ENCODE results near the gene DTX2. TPM values are rescaled to one million over a fixed set of nuclear protein-coding genes. Genes with fewer than 3 reads are reported as not detected.
"Not testable (repeated sequence)": the region's sequence is repeated elsewhere in the genome, so short reads cannot be mapped to it uniquely, and the experiment has no call there.

The DTX2 gene
- total RNA-seq, 1 donor from 2014 or later = 55.6 TPM

DNA sequence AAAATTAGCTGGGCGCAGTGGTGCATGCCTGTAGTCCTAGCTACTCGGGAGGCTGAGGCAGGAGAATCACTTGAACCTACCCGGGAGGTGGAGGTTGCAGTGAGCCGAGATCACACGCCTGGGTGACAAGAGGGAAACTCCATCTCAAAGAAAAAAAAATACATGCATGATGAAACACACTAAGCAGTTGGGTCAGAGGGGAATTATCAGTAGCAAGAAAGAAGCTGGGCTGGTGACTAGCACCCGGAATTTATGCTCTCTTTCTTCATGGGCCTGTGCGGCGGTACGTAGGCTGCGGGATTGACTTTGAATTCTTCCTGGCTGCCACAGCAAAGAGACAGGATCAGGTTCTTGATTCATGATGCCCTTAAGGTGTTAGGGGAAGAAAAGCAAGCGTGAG is 18.1 kb downstream of the DTX2 start:
- H3K4me3 Mint-ChIP-seq (ENCODE audit: low read depth); H3K36me3 Mint-ChIP-seq (ENCODE audit: insufficient read depth); H3K9me3 Mint-ChIP-seq (ENCODE audit: low read depth); H3K27me3 Mint-ChIP-seq; H3K27ac Mint-ChIP-seq; DNase-seq (ENCODE audit: low spot score, unreplicated experiment); H3K4me1 Mint-ChIP-seq (ENCODE audit: low read depth): not testable (repeated sequence)

DNA sequence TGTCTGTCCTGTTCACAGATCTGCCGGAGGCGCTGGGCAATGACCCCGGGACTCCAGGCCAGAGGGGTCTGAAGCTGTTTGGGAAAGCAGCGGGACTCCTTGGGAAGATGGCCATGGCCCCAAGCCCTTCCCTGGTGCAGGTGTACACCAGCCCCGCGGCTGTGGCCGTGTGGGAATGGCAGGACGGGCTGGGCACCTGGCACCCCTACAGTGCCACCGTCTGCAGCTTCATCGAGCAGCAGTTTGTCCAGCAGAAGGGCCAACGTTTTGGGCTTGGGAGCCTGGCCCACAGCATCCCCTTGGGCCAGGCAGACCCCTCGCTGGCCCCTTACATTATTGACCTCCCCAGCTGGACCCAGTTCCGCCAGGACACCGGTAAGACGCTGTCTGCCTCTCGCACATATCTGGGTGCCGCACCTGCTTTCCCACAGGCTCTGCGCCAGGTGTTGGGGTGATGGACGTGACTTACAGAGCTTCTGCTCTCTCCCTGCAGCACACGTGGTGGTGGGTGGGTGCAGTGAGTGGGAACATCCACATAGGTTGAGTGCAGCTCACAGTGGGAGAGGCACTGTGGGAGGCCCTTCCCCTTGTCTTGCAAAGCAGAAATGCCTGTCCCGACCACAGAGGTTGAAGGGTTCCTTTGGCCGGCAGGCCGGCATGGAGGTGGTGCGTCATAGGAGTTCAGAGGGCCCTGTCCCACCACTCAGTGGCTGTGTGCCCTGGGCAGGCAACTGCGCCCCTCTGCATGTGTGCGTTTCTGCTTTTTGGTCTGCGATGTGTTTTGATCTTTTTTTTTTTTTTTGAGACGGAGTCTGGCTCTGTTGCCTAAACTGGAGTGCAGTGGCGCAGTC is 19.1 kb downstream of the DTX2 start:
- H3K4me3 Mint-ChIP-seq (ENCODE audit: low read depth); H3K27ac Mint-ChIP-seq; H3K9me3 Mint-ChIP-seq (ENCODE audit: low read depth); H3K27me3 Mint-ChIP-seq; DNase-seq (ENCODE audit: low spot score, unreplicated experiment); H3K4me1 Mint-ChIP-seq (ENCODE audit: low read depth); H3K36me3 Mint-ChIP-seq (ENCODE audit: insufficient read depth): not testable (repeated sequence)

DNA sequence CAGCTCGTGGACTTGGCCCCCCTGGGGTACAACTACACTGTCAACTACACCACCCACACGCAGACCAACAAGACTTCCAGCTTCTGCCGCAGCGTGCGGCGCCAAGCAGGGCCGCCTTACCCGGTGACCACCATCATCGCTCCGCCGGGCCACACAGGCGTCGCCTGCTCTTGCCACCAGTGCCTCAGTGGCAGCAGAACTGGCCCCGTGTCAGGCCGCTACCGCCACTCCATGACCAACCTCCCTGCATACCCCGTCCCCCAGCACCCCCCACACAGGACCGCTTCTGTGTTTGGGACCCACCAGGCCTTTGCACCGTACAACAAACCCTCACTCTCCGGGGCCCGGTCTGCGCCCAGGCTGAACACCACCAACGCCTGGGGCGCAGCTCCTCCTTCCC is 21.2 kb downstream of the DTX2 start:
- DNase-seq (ENCODE audit: low spot score, unreplicated experiment); H3K4me1 Mint-ChIP-seq (ENCODE audit: low read depth); H3K36me3 Mint-ChIP-seq (ENCODE audit: insufficient read depth); H3K4me3 Mint-ChIP-seq (ENCODE audit: low read depth); H3K9me3 Mint-ChIP-seq (ENCODE audit: low read depth); H3K27me3 Mint-ChIP-seq; H3K27ac Mint-ChIP-seq: not testable (repeated sequence)

DNA sequence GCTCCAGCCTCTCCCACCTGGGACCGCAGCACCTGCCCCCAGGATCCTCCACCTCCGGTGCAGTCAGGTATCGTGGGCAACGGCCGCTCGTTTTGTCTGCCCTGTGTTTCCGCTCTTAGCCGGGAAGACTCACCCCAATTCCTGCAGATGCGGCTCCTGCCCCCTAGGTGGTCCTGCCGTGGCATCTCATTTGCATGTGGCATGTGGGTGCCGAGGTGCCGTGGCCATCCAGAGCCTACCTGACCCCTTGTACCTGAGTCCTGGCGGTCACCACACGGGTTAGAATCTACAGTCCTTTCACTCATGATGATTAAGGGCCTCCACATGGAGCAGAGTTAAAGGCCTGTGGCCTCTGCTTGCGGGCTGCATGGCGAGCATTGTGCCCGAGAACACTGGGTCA is 21.6 kb downstream of the DTX2 start:
- not testable (repeated sequence) for H3K27me3 Mint-ChIP-seq; H3K4me1 Mint-ChIP-seq (ENCODE audit: low read depth); H3K9me3 Mint-ChIP-seq (ENCODE audit: low read depth); H3K4me3 Mint-ChIP-seq (ENCODE audit: low read depth); DNase-seq (ENCODE audit: low spot score, unreplicated experiment); H3K27ac Mint-ChIP-seq; H3K36me3 Mint-ChIP-seq (ENCODE audit: insufficient read depth)

DNA sequence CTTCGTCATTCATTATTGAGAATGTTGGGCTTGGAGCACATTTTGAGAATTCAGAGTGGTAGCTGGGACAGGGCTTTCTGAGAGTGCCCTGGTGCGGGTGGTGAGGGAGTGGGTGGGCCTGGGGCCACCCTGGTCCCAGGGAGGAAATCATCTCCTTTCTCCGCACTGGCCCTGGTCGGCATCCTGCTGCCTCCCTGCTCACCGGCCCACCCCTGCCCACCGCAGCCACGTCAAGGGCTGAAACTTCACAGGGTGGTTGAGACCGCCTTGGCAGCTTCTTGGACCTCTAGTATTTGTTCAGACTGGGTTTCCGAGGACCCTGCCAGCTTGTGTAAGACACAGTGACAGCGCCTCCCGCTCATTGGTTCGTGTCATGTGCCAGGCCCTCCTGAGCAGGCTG is 22.9 kb downstream of the DTX2 start:
- not testable (repeated sequence) for H3K4me1 Mint-ChIP-seq (ENCODE audit: low read depth); H3K36me3 Mint-ChIP-seq (ENCODE audit: insufficient read depth); H3K27ac Mint-ChIP-seq; H3K27me3 Mint-ChIP-seq; H3K9me3 Mint-ChIP-seq (ENCODE audit: low read depth); H3K4me3 Mint-ChIP-seq (ENCODE audit: low read depth); DNase-seq (ENCODE audit: low spot score, unreplicated experiment)

DNA sequence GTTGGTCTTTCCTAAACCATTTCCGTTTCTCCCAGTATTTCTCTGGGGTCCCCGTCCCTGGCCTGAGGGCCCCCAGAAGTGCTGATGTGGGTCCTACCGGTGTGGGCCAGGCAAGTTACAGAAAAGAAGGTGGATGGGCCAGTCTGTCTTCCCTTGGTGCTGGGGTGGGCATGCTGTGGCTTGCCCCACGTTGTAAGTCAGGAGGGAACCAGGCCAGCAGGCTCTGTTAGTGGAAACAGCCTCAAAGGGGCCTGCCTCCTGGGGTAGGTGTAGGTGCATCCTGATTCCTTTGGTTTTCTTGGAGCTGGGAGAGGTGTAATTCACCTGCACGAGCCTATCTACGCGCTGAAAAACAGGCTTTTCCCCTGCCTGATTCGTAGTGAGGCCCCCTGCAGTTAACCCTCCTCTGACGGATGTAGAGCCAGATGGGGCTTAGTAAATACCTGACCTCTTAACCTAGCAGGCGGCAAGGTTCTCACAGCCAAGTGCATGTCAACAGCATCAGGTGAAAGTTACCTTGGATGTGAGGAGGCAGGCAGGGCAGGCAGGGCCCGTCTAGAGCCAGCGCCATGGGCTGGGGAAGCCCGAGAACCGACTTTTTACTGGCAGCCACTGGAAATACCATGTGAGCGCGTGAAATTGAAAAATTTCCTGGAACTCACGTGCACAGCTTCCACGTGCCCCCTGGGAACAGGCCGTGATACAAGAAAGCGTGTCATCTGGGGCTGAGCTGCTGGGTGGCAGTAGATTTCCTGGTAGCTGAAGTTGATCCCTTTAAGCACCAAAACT is 24.5 kb downstream of the DTX2 start:
- not testable (repeated sequence) for DNase-seq (ENCODE audit: low spot score, unreplicated experiment); H3K4me1 Mint-ChIP-seq (ENCODE audit: low read depth); H3K36me3 Mint-ChIP-seq (ENCODE audit: insufficient read depth); H3K27me3 Mint-ChIP-seq; H3K27ac Mint-ChIP-seq; H3K4me3 Mint-ChIP-seq (ENCODE audit: low read depth); H3K9me3 Mint-ChIP-seq (ENCODE audit: low read depth)

DNA sequence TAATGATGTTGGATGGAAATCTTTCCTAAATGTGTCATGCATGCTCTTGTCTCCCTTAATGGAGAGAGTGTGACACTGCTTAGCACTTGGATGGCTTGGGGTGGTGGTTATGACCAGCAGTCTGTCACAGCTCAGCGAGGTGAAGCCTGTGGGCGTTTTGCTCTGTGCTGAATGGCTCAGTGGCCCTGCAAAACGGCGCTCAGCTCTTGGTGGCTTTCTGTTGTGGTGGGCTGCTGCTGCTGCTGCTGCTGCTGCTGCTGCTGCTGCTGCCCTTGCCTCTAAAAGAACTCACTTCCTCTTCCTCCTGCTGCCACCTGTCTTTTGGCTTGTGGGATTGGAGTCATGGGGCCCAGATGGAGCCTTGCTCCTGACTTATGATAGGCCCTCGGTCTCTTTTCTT is 25.1 kb downstream of the DTX2 start:
- not testable (repeated sequence) for H3K4me3 Mint-ChIP-seq (ENCODE audit: low read depth); H3K36me3 Mint-ChIP-seq (ENCODE audit: insufficient read depth); H3K27me3 Mint-ChIP-seq; DNase-seq (ENCODE audit: low spot score, unreplicated experiment); H3K27ac Mint-ChIP-seq; H3K9me3 Mint-ChIP-seq (ENCODE audit: low read depth); H3K4me1 Mint-ChIP-seq (ENCODE audit: low read depth)

DNA sequence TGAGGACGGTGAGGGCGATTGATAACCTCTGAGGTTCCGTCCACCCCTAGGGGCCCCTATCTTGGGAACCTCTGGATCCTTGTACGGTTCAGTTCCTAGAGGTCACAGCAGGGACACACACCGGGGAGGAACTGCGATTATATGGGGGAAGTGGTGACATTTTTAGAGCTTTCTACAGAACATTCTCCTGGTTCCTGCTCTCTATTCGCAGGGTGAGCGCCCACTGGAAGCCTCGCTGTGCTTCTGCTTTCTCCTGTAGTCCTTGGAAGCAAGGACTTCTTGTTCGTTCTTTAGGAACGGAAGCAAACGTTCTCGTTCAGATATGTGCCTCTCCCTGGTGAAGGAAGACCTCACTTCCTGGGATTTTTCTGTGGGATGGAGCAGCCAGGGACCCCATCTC is 26.5 kb downstream of the DTX2 start:
- not testable (repeated sequence) for H3K27me3 Mint-ChIP-seq; DNase-seq (ENCODE audit: low spot score, unreplicated experiment); H3K4me1 Mint-ChIP-seq (ENCODE audit: low read depth); H3K4me3 Mint-ChIP-seq (ENCODE audit: low read depth); H3K9me3 Mint-ChIP-seq (ENCODE audit: low read depth); H3K36me3 Mint-ChIP-seq (ENCODE audit: insufficient read depth); H3K27ac Mint-ChIP-seq

DNA sequence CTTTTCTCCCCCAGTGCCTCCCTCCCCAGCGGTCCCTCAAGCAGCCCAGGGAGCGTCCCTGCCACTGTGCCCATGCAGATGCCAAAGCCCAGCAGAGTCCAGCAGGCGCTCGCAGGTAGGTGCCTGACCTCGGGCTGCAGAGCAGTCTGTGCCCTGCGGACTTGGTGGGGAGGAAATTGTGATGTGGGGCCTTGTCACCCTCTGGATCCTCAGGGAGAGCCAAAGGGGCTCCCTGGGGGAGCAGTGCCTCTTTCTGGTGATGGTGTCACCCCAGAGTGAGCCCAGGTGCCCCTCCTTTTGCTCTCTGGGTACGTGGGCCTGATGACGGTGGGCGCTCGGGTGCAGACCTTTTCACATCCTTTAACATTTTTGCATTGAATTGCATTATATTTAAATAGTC is 30.6 kb downstream of the DTX2 start:
- not testable (repeated sequence) for H3K27ac Mint-ChIP-seq; H3K9me3 Mint-ChIP-seq (ENCODE audit: low read depth); H3K4me1 Mint-ChIP-seq (ENCODE audit: low read depth); DNase-seq (ENCODE audit: low spot score, unreplicated experiment); H3K4me3 Mint-ChIP-seq (ENCODE audit: low read depth); H3K36me3 Mint-ChIP-seq (ENCODE audit: insufficient read depth); H3K27me3 Mint-ChIP-seq

DNA sequence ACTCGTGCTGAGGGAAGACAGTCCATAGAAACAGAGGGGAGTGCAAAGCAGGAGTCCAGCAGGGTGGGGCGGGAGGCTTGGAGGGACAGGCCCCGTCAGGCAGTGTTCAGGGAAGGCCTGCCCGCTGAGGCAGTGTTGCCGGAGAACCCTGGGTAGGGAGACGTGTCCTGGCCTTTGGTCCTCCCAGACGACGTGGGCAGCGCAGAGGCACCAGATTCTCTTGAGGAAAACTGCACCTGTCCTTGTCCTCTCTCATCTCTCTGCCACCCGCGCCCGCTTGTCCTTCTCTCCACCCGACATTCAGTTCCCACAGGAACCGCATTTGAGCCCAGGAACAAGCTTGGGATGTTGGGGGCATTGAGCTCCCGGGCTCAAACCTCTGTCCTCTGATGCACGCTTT is 34.2 kb downstream of the DTX2 start:
- H3K27ac Mint-ChIP-seq; H3K4me1 Mint-ChIP-seq (ENCODE audit: low read depth); DNase-seq (ENCODE audit: low spot score, unreplicated experiment); H3K36me3 Mint-ChIP-seq (ENCODE audit: insufficient read depth); H3K4me3 Mint-ChIP-seq (ENCODE audit: low read depth); H3K9me3 Mint-ChIP-seq (ENCODE audit: low read depth); H3K27me3 Mint-ChIP-seq: not testable (repeated sequence)

DNA sequence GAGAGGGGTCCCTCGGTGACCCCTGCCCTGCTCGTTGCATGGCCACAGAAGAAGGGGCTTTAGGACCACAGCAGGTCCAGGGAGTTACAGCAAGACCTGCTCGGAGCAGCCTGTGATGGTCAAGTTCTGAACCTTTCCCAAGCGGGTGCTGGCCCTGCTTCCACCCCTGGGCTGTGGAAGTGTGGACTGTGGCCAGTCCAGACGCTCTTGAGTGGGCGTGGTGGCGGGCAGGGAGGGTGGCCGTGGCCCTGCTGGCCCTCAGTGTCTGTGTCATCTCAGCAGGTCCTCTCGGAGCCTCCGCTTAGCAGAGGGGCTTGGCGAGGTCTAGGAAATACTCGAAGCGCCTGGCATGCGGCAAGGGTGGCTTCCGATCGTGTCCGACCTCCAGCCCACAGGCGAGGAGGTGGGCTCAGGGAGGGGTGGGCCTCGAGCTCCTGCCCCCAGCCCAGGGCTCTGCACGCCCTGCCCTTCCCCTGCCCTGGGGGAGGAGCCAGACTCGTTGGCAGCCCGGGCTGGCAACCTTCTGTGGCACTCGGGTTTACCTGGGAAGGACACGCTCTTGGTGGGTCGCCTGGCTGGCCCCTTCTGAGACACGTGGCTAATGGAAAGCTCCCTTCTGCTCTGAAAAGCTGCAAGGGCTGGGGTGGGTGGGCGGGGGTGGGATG is 36.5 kb downstream of the DTX2 start:
- H3K36me3 Mint-ChIP-seq (ENCODE audit: insufficient read depth); DNase-seq (ENCODE audit: low spot score, unreplicated experiment); H3K27ac Mint-ChIP-seq; H3K9me3 Mint-ChIP-seq (ENCODE audit: low read depth); H3K4me3 Mint-ChIP-seq (ENCODE audit: low read depth); H3K4me1 Mint-ChIP-seq (ENCODE audit: low read depth); H3K27me3 Mint-ChIP-seq: not testable (repeated sequence)

DNA sequence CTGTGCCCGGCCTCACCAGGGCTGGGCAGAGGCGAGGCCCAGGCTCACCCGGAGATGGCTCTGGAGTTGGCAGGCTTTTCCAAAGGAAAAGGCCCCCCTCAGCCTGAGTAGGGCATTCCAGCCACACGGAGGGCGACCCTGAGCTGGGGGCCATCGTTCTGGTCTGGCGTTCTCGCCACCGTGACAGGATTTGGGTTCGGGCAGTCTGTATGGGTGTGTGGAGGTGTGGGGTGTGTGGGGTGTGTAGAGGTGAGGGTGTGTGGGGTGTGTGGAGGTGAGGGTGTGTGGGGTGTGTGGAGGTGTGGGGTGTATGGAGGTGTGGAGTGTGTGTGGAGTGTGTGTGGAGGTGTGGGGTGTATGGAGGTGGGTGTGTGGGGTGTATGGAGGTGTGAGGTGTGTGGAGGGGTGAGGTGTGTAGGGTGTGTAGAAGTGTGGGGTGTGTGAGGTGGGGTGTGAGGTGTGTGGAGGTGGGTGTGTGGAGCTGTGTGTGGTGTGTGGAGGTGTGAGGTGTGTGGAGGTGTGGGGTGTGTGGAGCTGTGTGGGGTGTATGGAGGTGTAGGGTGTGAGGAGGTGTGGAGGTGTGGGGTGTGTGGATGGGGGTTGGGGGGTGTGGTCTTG is 37.2 kb downstream of the DTX2 start:
- DNase-seq (ENCODE audit: low spot score, unreplicated experiment); H3K27ac Mint-ChIP-seq; H3K4me3 Mint-ChIP-seq (ENCODE audit: low read depth); H3K4me1 Mint-ChIP-seq (ENCODE audit: low read depth); H3K36me3 Mint-ChIP-seq (ENCODE audit: insufficient read depth); H3K27me3 Mint-ChIP-seq; H3K9me3 Mint-ChIP-seq (ENCODE audit: low read depth): not testable (repeated sequence)
